ES-I3 (cell line): Measurements from ENCODE around the gene TTLL7.
"Not testable (repeated sequence)": the region's sequence is repeated elsewhere in the genome, so short reads cannot be mapped to it uniquely, and the experiment has no call there.

ENCODE experiments used
- H3K36me3 ChIP-seq: 2 replicates; pipeline ENCODE4 v1.6.1; 2013; ENCODE audit warnings: mild to moderate bottlenecking, low read length, control low read depth, moderate library complexity; ENCODE audit not compliant: insufficient read depth
- H3K4me1 ChIP-seq: 2 replicates; pipeline ENCODE4 v1.6.1; 2013; ENCODE audit warnings: mild to moderate bottlenecking, control low read depth, low read length; ENCODE audit not compliant: insufficient read depth
- H3K9ac ChIP-seq: 2 replicates; pipeline ENCODE4 v1.6.1; 2013; ENCODE audit warnings: low read depth, mild to moderate bottlenecking, low read length, moderate library complexity
- H3K9me3 ChIP-seq: 2 replicates; pipeline ENCODE4 v1.6.1; 2013; ENCODE audit warnings: mild to moderate bottlenecking, low read length, moderate library complexity; ENCODE audit not compliant: control insufficient read depth, insufficient read depth

The TTLL7 gene

DNA sequence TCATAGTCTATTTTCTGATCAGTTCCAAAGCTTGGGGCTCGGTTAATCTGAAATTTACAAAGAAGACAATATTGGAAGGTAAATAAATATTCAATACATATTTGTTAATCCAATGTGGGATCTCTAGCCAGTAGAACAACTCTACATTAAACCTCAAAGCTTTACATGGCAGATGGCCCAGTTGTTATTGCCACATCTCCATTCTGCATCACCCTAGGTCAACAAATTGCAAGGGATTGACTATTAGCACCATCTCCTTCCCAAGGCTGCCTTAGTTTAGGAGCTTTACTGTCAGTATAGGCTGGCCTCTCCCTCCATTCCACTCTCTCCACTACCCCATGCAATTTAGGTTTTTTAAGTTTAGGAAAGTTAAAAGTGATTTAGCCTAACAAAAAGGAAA is 69.7 kb downstream of the TTLL7 start:
- H3K9me3 ChIP-seq = no peaks in the 10 kb centered on the region
- no peak overlapping the region for H3K9ac ChIP-seq
- H3K36me3 ChIP-seq = no peaks in the 10 kb centered on the region
- H3K4me1 ChIP-seq = peaks cover 7% of the 10 kb centered on the region; the same call in 1 of the 2 replicates

DNA sequence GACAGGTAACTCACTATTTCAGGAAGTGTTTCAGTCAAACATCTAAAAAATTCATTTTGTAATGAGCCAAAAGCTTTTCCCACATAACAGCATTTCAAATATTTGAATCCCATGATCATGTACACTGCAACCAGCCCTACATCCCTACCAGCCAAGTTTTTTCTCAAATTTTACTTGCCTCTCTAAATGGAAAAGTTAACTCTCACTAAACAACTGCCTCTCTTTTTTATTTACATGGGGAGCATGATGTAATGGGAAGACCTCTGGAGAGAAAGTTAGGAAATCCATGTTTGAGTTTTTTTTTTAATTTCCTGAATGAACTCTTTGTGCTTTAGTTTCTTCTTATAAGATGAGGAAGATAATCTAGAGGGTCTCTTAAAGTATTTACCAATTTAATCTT is 70.5 kb downstream of the TTLL7 start:
- no peak overlapping the region for H3K9ac ChIP-seq
- no peaks in the 10 kb centered on the region for H3K9me3 ChIP-seq
- peaks cover 7% of the 10 kb centered on the region; the same call in 1 of the 2 replicates for H3K4me1 ChIP-seq
- no peaks in the 10 kb centered on the region for H3K36me3 ChIP-seq

DNA sequence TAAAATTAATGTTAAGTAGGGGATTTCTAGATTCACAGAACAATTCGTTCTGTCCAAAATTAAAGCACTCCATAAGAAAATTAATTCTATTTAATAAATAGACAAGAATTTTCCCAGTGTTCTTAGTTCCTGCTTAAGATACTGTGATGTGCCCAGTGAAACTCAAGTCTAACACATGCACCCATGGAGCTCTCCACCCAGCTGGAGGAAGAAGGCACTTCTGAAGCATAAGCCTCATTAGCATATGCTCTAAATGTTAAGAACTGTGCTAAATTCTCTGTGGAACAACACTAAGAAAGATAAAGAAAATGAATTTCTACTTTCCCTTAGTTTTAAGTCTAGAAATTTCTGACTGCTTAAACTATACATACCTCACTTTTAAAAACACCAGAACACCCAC is 71.2 kb downstream of the TTLL7 start:
- Histone ChIP-seq H3K9me3 (no peaks in the 10 kb centered on the region), H3K4me1 (peaks cover 7% of the 10 kb centered on the region; the same call in 1 of the 2 replicates), H3K36me3 (no peaks in the 10 kb centered on the region), H3K9ac (no peak overlapping the region)

DNA sequence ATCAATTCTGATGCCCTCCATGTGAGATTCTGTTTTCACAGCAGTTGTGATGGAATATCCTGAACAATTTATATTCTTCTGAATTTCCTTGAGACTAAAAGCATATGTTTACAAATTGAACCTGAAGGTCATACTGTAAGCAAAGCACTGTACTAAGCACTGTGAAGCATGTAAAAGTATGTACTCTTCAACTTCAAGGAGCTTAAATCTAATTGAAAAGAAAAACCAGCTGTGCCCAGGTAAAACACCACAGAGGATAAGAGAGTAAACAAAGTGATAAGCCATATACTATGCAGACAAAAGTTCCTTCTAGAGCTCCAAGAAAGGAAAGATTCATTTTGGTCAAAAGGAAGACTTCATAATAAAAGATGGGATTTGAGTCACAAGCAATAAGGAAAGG is 71.9 kb downstream of the TTLL7 start:
- no peaks in the 10 kb centered on the region for H3K9me3 ChIP-seq
- peaks cover 7% of the 10 kb centered on the region; the same call in 1 of the 2 replicates for H3K4me1 ChIP-seq
- H3K9ac ChIP-seq = no peak overlapping the region
- H3K36me3 ChIP-seq = no peaks in the 10 kb centered on the region

DNA sequence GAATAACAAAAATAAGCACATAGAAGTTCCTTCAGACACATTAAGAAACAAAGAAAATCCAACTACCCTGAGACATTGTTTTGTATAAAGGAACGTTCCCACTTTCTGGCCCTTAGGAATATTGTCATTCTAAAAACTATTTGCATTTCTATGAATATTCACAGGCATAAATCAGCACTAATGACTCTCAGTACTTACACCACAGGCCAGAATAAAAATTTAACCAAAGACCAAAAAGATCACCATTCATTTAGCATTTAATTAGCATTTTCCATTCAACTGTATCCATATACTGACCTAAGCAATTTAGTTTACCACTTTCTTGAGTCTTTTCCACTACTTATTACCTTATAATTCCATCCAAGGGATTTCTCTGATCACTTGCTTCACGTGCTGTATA is 75.4 kb downstream of the TTLL7 start:
- Histone ChIP-seq H3K36me3 (no peaks in the 10 kb centered on the region), H3K9ac (no peak overlapping the region), H3K9me3 (no peaks in the 10 kb centered on the region), H3K4me1 (peaks cover 7% of the 10 kb centered on the region; the same call in 1 of the 2 replicates)

DNA sequence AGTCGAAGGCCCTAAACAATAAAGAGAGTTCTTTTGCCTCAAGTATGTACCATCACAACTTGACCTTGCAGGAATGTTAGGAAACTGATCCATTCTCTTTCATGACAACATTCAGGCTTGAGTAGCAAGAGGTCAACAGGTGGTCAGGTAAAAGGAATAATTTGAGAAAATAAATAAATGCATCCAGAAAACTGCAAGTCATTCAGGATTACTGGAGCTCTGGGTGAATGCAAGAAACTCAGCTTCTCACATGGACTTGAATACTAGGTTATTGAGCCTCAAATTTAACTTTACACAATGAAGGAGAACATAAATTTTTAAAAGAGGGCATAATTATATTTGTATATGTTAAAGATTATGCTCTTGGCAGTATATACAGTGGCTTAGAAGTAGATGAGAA is 76.5 kb downstream of the TTLL7 start:
- no peaks in the 10 kb centered on the region for H3K4me1 ChIP-seq
- no peaks in the 10 kb centered on the region for H3K36me3 ChIP-seq
- no peaks in the 10 kb centered on the region for H3K9me3 ChIP-seq
- H3K9ac ChIP-seq = no peak overlapping the region

DNA sequence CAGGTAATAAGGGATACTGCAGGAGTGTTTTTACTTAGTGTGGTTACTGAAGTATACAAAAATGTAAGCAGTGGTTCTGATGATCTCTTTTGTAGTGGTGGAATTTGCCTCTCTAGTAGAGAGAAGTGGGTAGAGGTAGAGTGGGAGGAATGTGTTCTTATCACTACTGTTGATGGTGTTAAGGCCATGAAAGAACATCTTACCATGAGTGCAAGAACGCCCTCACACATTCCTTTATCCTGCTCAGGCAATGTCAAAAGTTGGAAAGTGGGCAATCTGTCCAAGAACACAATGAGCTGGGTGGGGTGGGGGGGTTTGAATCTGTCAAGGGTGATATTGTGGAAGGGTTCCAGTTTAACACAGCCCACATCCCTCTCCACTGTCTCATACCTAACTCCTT is 78.6 kb downstream of the TTLL7 start:
- H3K4me1 ChIP-seq = no peaks in the 10 kb centered on the region
- no peak overlapping the region for H3K9ac ChIP-seq

DNA sequence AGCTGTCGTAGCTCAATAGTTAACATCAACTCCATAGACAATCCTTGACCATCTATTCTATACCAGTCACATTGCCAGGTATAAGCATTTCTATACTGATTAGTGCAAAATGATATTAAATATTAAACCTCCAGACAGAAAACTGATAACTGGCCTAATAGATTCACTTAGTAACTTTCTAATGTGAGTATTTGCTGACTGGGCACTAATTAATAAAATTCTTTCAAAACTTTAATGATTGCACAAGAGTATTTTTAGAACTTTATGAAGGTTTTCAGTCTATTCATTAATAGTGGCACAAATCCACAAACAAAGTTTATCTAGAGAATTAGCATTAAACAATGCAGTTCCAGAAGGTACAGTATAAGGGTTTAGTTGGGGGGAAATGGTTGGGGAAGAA is 79.1 kb downstream of the TTLL7 start:
- no peaks in the 10 kb centered on the region for H3K9me3 ChIP-seq
- peaks cover 2% of the 10 kb centered on the region; the same call in 1 of the 2 replicates for H3K36me3 ChIP-seq
- H3K9ac ChIP-seq = no peak overlapping the region
- H3K4me1 ChIP-seq = no peaks in the 10 kb centered on the region

More for the DNA sequence above, 78.6 kb downstream of the TTLL7 start:
- peaks cover 2% of the 10 kb centered on the region; the same call in 1 of the 2 replicates for H3K36me3 ChIP-seq
- H3K9me3 ChIP-seq = no peaks in the 10 kb centered on the region

DNA sequence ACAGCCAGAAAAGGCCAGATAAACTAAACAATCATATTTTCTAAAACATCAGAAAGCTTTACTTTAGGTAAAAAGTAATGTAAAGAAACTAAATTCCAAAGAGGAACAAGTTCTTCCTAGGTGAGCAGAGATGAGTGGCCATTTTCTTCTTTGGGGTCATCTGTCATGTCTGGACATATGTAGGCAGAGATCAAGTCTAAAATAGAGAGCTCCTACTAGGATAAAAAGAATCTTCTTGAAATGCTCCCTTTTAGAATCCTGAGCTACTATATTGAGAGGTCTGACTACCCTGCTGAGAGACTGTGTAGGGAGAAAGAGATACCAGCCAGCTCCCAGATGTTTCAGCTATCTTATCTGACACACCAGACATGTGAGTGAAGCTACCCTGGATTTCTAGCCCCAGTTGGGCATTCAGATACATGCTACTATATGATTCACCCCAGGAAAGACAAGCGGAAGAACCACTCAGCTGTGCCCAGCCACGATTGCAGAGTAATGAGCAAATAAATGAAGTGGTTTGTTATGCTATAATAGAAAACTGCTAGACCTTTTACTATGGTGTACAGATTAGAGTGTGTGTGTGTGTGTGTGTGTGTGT is 80.1 kb downstream of the TTLL7 start:
- H3K36me3 ChIP-seq = peaks cover 2% of the 10 kb centered on the region; the same call in 1 of the 2 replicates
- no peaks in the 10 kb centered on the region for H3K9me3 ChIP-seq
- no peaks in the 10 kb centered on the region for H3K4me1 ChIP-seq
- no peak overlapping the region for H3K9ac ChIP-seq

DNA sequence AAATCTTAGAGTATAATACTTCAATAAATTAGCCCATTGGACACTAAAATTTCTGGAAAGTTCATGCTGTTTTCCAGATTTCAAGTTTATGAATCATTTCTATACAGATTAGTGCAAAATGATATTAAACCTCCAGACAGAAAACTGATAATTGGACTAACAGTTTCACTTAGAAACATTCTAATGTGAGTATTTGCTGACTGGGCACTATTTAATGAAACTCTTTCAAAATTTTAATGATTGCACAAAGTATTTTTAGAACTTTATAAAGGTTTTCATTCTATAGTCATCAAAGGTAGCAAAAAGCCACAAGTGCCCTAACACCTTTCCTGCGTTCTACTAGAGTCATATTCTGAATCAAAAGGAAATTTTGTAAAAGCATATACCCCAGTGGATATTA is 81.0 kb downstream of the TTLL7 start:
- no peaks in the 10 kb centered on the region for H3K4me1 ChIP-seq
- H3K36me3 ChIP-seq = peaks cover 2% of the 10 kb centered on the region; the same call in 1 of the 2 replicates
- H3K9ac ChIP-seq = no peak overlapping the region
- H3K9me3 ChIP-seq = no peaks in the 10 kb centered on the region

DNA sequence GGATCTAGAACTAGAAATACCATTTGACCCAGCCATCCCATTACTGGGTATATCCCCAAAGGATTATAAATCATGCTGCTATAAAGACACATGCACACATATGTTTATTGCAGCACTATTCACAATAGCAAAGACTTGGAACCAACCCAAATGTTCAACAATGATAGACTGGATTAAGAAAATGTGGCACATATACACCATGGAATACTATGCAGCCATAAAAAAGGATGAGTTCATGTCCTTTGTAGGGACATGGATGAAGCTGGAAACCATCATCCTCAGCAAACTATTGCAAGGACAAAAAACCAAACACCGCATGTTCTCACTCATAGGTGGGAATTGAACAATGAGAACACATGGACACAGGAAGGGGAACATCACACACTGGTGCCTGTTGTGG is 82.8 kb downstream of the TTLL7 start:
- H3K4me1 ChIP-seq, H3K36me3 ChIP-seq, H3K9me3 ChIP-seq, H3K9ac ChIP-seq: not testable (repeated sequence)

DNA sequence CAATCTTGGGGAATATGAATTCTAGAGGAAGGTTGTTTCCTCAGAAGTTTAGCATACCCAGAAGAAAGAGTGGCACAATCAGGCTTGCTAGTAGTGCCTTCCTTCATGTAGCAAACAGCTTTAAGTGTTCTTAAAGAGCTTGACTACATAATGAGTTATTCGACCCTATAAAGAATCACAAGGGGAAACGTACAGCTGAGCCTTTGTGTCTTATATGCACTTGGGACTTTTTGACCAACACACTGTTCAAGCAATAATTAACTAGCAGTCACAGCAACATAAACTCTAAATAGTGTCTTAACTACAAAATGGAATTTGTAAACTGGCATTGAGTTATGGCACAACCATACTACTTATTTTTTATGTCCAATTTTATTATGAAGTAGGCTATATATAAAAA is 86.1 kb downstream of the TTLL7 start:
- peaks cover 5% of the 10 kb centered on the region; the same call in 1 of the 2 replicates for H3K4me1 ChIP-seq
- H3K36me3 ChIP-seq = peaks cover 2% of the 10 kb centered on the region; the same call in 1 of the 2 replicates
- no peak overlapping the region for H3K9ac ChIP-seq
- H3K9me3 ChIP-seq = no peaks in the 10 kb centered on the region

DNA sequence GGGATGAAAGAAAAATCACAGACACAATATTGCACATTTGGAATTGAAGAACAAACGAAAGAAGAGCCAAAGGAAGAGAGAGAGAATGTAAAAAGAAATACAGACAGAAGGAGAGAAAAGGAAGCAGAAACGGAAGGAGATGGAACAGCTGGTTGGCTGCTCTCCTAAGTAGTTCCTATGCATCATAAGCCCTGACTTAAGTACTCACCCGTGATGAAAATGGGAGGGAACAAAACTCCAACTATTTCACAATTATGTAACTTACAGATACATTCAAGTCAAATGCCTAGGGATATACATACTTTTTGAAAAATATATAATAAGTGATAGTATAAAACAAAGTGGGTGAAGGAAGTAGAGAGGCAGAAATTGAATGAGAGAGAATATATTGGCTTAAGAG is 88.5 kb downstream of the TTLL7 start:
- Histone ChIP-seq H3K36me3 (no peaks in the 10 kb centered on the region), H3K4me1 (peaks cover 5% of the 10 kb centered on the region; the same call in 1 of the 2 replicates), H3K9me3 (no peaks in the 10 kb centered on the region), H3K9ac (no peak overlapping the region)

DNA sequence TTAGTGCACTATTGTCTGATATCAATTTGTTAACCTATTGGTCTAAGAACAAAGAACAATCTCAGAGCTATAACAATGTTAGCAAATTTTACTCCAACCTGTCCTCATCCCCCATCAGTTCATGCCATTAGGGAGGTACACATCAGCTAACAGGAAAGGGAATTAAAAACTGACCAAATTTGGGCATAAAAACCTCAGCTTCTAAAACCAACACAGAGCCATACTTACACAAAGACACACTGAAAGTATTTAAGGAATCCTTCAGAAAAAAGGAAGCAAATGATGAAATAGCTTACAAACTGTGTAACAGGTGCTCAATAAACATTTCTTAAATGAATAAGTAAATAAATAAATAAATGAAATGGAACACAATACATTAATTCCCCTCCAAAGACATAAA is 89.2 kb downstream of the TTLL7 start:
- Histone ChIP-seq H3K9ac (no peak overlapping the region), H3K4me1 (peaks cover 5% of the 10 kb centered on the region; the same call in 1 of the 2 replicates), H3K36me3 (no peaks in the 10 kb centered on the region), H3K9me3 (no peaks in the 10 kb centered on the region)

DNA sequence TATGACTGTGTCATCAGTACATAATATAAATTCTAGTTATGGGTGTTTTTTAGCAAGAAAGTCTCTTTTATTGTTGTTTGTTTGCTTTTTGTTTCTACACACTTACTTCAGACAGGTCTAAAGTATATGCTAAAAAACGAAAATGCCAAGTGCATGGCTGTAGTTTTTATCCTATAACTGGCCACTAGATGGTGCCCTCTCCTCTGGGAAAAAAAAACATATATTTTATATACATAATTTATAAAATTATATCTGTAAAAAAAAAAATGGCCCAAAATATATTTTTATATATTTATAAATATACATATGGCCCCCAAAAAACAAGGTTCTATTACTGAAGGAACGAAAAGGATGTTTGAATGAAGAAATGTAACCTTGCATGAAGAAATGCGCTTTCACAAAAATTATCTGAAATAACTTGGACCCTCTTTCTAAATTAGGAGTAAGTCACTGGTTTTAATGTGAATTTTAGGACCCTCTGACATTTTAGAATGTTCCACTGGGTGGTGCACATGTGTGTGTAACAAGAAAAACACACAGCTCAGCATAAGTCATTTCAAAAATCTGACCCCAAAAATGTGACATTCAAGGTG is 93.5 kb downstream of the TTLL7 start:
- peaks cover 5% of the 10 kb centered on the region; the same call in 1 of the 2 replicates for H3K4me1 ChIP-seq
- H3K9ac ChIP-seq = no peak overlapping the region
- no peaks in the 10 kb centered on the region for H3K36me3 ChIP-seq
- H3K9me3 ChIP-seq = no peaks in the 10 kb centered on the region
